Heart left ventricle (tissue), 16 donors: ENCODE measurements around the gene PSMB2. TPM values are rescaled to one million over a fixed set of nuclear protein-coding genes. Genes with fewer than 3 reads are reported as not detected.

Source experiments
- ATAC-seq, 4 donors: fragments of 200-7000 bp; cut with Tn5 transposase; one replicate each; pipeline ENCODE4 v1.9.1; 2020 to 2022; ENCODE audit warnings: moderate library complexity in 4 of 4, mild to moderate bottlenecking in 3 of 4, moderate number of reproducible peaks in 1 of 4
- DNase-seq, 5 donors: peaks; one replicate each; pipeline ENCODE4 v3.0.0-alpha.2; 2020
- H3K27ac ChIP-seq, 12 donors: fragments of 200-600 bp; sonication (generic) in 4 of 12; one replicate each; pipeline versions ENCODE4 v1.5.0 to v1.8.0; 2016 to 2022; ENCODE audit warnings: mild to moderate bottlenecking in 2 of 12
- H3K27me3 ChIP-seq, 9 donors: fragments of 200-600 bp; sonication (generic) in 2 of 9; one replicate each; pipeline versions ENCODE4 v1.5.1 to v1.8.0; 2016 to 2022; ENCODE audit warnings: mild to moderate bottlenecking in 3 of 9
- H3K36me3 ChIP-seq, 9 donors: fragments of 200-600 bp; sonication (generic) in 2 of 9; one replicate each; pipeline versions ENCODE4 v1.5.0 to v1.8.0; 2018 to 2022; ENCODE audit warnings: mild to moderate bottlenecking in 2 of 9
- H3K4me1 ChIP-seq, 12 donors: fragments of 200-600 bp; sonication (generic) in 4 of 12; one replicate each; pipeline versions ENCODE4 v1.5.0 to v1.8.0; 2016 to 2022; ENCODE audit warnings: mild to moderate bottlenecking in 3 of 12
- H3K4me3 ChIP-seq, 12 donors: fragments of 200-600 bp; sonication (generic) in 4 of 12; one replicate each; pipeline versions ENCODE4 v1.5.0 to v1.8.0; 2017 to 2022; ENCODE audit warnings: mild to moderate bottlenecking in 9 of 12, moderate library complexity in 4 of 12
- H3K9me3 ChIP-seq, 12 donors: fragments of 200-600 bp; sonication (generic) in 4 of 12; one replicate each; pipeline versions ENCODE4 v1.5.0 to v1.8.0; 2016 to 2022; ENCODE audit warnings: mild to moderate bottlenecking in 1 of 12
- CTCF ChIP-seq, 12 donors: fragments of 200-600 bp; sonication (generic) in 4 of 12; IDR thresholded peaks; one replicate each; pipeline versions ENCODE4 v1.5.0 to v1.8.0; 2018 to 2022; ENCODE audit warnings: antibody characterized with exemption in 12 of 12, mild to moderate bottlenecking in 5 of 12
- POLR2A ChIP-seq, 2 donors: fragments of 450-650 bp; IDR thresholded peaks; one replicate each; pipeline ENCODE4 v1.6.1; 2017; ENCODE audit warnings: antibody characterized with exemption in 2 of 2, mild to moderate bottlenecking in 2 of 2, moderate library complexity in 2 of 2
- WGBS, 4 donors: extraction: QIAGEN DNeasy Blood & Tissue Kit in 2 of 4; methylation state at CpG; one replicate each; pipeline versions ENCODE4 v1.1.5 to v1.1.7; 2013 to 2018; 5-methylcytosine and 5-hydroxymethylcytosine counted together
- intact Hi-C, 10 donors: fragments of 100-400 bp; cut with DNase I; formaldehyde crosslinking; loops; one replicate each; pipeline versions ENCODE4 v1.11.1 to v1.14.2; 2022
- polyA plus RNA-seq, 2 donors: library from polyadenylated mRNA; stranded (reverse); fragments of 200-250 nt; gene quantifications; one replicate each; pipeline ENCODE4 v1.2.3, GENCODE V29; 2013
- total RNA-seq, 9 donors: library from RNA; depleted of rRNA in 2 of 9; stranded (reverse); fragments of >200 nt in 2 of 9; fragmentation: NEBNext Ultra II Directional in 3 of 9; extraction: Animal tissue kit (Norgen Biotek cat#: 25700) in 3 of 9; gene quantifications; one replicate each; pipeline versions ENCODE4 v1.1.0 to v1.2.4, GENCODE V29; 2016 to 2023
- donor health status: ischemic (EF 13 %, LVEDD 7.1; RV severe dilation, severe dysfunction).
- donor health status: healthy with polysubstance abuse.
- donor health status: DM: no; HTN: yes; CAD: no.
- donor health status: DM: no; HTN: no; CAD: no.
- donor health status: ischemic (EF 25% LVEDD 6.9; RV normal size, moderate dysfunction).
- donor health status: ischemic (EF 25% LVEDD 5.7; RV mildly dilated, moderate dysfunction).
- donor health status: healthy.
- donor health status: DM: yes; HTN: yes; CAD: no.
- donor health status: ischemic (EF 35%, LVEDD 5.7; RV mildly dilated, moderate dysfunction).
- donor health status: nonischemic (EF 11% LVEDD 7.7; RV severe dilation, severe dysfunction).
- donor health status: DM: yes; HTN: yes; CAD: no.
- donor health status: PGD.
- donor health status: ischemic (EF 29% LVEDD 5.4; RV normal size, mild dysfunction).
- donor health status: nonischemic (EF 23%, LVEDD 6.1; RV moderate dilation, normal function).

The PSMB2 gene
- total and polyA plus RNA-seq, 11 donors, result 36.3 to 60.0 (median 41.7) TPM

DNA sequence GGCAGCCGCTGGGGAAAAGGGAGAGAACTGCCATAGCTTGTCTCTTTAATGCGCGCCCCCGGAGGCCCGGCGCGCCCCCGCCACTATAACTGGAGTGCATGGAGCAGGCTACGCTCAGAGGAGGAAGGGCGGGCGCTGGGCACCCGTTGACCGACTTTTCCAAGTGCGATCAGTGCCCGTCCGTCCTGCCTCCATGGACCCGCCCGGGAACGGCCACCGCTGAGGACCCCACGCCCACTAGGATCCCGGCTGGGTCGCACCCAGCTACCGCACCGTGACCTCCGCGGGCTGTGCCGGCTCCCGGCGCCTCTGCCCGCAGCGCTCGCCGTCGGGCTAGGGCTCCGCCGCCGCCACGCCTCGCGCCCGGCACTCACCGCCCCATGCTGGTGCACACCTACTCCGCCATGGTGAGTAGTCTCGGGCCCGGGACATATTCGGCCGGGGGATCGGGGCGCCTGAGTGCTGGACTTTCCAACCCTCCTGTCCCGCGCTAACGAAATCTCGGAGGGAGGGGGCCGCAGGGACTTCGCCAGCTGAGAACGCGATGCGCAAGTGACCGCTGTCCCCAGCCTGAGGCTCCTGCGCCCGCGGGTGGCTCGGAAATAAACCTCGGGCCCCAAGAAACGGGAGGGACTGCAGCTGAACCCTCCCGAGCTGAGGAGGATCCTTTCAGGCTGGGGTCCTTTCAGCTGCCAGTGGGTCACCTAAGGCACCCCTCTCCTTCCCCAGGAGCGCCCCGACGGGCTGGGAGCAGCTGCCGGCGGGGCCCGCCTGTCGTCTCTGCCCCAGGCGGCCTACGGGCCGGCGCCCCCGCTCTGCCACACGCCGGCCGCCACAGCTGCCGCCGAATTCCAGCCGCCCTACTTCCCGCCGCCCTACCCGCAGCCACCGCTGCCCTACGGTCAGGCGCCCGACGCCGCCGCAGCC, 67.9 kb downstream of the PSMB2 start, which contains the start of gene TFAP2E:
Gene TFAP2E, plus strand, starts transcription at position 117 of the 927 bp plus-strand sequence. Its CDS starts 264 bp downstream, at position 381.
- Histone ChIP-seq H3K27ac (no peak within 1 kb of the TSS), H3K9me3 (no peaks in the 10 kb centered on the region), H3K36me3 (no peaks in the 10 kb centered on the region), H3K4me1 (peaks cover 6 to 45% (median 18%) of the 10 kb centered on the region in 12 donors), H3K27me3 (peaks cover 27 to 90% (median 53%) of the 10 kb centered on the region in 9 donors), H3K4me3 (peak within 1 kb of the TSS; percentile 17 to 58 (median 44))
- intact Hi-C loops, result loop anchor here in 2 of 10 donors (5.0 kb wide), 1 partner anchor 144 kb away; the partner anchor contains the start of gene C1orf216 (in 2 of the 2)
- WGBS, 4 donors, result 10 to 15% (median 12%) methylated on average over 61 to 95 of the region's 95 CpGs
- peak in 1 of 5 donors; percentile 28 for DNase-seq
- ATAC-seq, result peak in 3 of 4 donors; percentile 23 to 45 (median 38)
- TF ChIP-seq POLR2A (IDR thresholded peaks at IDR 0.05), result no peak
- TF ChIP-seq CTCF (IDR thresholded peaks at IDR 0.05), result no peak

- Histone ChIP-seq H3K36me3 (peaks cover 0 to 3% (median 0%) of the 10 kb centered on the region in 9 donors), H3K4me1 (peaks cover 2 to 33% (median 11%) of the 10 kb centered on the region in 12 donors), H3K4me3 (no peak overlapping the region), H3K9me3 (no peaks in the 10 kb centered on the region), H3K27me3 (peaks cover 25 to 78% (median 49%) of the 10 kb centered on the region in 9 donors), H3K27ac (no peak overlapping the region)
- ATAC-seq, result no peak
- DNase-seq, result no peak
- WGBS, 4 donors, result 96 to 100% (median 97%) methylated on average over 2 of the region's 2 CpGs
- intact Hi-C loops, result loop anchor here in 2 of 10 donors (5.0 kb wide), 1 partner anchor 145 kb away; the partner anchor contains the start of gene C1orf216 (in 2 of the 2)
- TF ChIP-seq POLR2A (IDR thresholded peaks at IDR 0.05) (no peak), CTCF (IDR thresholded peaks at IDR 0.05) (no peak)
Observed at GRCh38 chr1:35572296-35572695, 69.0 kb downstream of the PSMB2 start.

DNA sequence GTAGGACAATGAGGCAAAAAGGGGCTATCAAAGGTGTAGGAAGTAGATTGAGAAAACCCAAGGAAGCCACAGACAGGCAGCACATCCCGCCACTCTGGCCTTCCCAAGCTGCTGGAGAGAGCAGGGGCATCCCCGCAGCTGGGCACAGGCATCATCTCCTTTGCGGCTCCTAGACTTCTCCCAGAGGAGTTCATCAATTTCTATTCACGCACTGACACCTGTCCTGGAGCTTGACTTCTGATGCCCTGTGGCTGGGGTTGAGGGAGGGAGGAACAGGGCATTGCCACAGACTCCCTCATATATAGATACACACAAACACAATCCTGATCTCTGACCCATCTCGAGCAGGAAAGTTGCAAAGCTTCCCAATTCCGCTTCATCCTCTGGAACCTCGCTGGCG, 70.1 kb downstream of the PSMB2 start:
- intact Hi-C loops, result loop anchor here in 2 of 10 donors (2.0 to 5.0 kb wide), 2 partner anchors 146 to 200 kb away; partner anchors contain the start of gene C1orf216 (in 2 of the 2)
- H3K4me1 ChIP-seq, result peaks cover 0 to 23% (median 8%) of the 10 kb centered on the region in 12 donors
- WGBS, 4 donors, result 90 to 96% (median 95%) methylated on average over 8 of the region's 8 CpGs
- peaks cover 16 to 68% (median 40%) of the 10 kb centered on the region in 9 donors for H3K27me3 ChIP-seq
- H3K36me3 ChIP-seq, result peaks cover 0 to 10% (median 0%) of the 10 kb centered on the region in 9 donors
- H3K27ac ChIP-seq, result no peak overlapping the region
- H3K4me3 ChIP-seq, result no peak overlapping the region
- no peak for TF ChIP-seq CTCF (IDR thresholded peaks at IDR 0.05)
- no peak for TF ChIP-seq POLR2A (IDR thresholded peaks at IDR 0.05)
- ATAC-seq, result no peak
- H3K9me3 ChIP-seq, result no peaks in the 10 kb centered on the region
- no peak for DNase-seq
